WERI-Rb-1 (cell line): Measurements from ENCODE around the gene DTWD2.
"Not testable (repeated sequence)": the region's sequence is repeated elsewhere in the genome, so short reads cannot be mapped to it uniquely, and the experiment has no call there.

ENCODE experiments used
- DNase-seq: peaks from one replicate; pipeline ENCODE4 v3.0.0-alpha.2; 2020
- H3K27ac ChIP-seq: fragments of 250-450 bp; sonication (Bioruptor Pico); 2 replicates; pipeline ENCODE4 v1.5.1; 2020; ENCODE audit warnings: mild to moderate bottlenecking, moderate library complexity
- H3K27me3 ChIP-seq: fragments of 250-450 bp; sonication (Bioruptor Pico); 2 replicates; pipeline ENCODE4 v1.5.1; 2021; ENCODE audit warnings: mild to moderate bottlenecking, low read depth, moderate library complexity; ENCODE audit not compliant: insufficient read depth, severe bottlenecking
- H3K36me3 ChIP-seq: fragments of 250-450 bp; sonication (Bioruptor Pico); 2 replicates; pipeline ENCODE4 v1.5.1; 2020; ENCODE audit warnings: mild to moderate bottlenecking, moderate library complexity
- H3K4me3 ChIP-seq: 2 replicates; pipeline ENCODE4 v1.5.1; 2011; ENCODE audit warnings: low read depth, mild to moderate bottlenecking, control low read depth, low read length
- H3K9me3 ChIP-seq: fragments of 250-450 bp; sonication (Bioruptor Pico); 2 replicates; pipeline ENCODE4 v1.5.1; 2021; ENCODE audit warnings: mild to moderate bottlenecking, moderate library complexity; ENCODE audit not compliant: severe bottlenecking
- CTCF ChIP-seq: IDR thresholded peaks from 2 replicates; pipeline ENCODE4 v1.5.1; 2011; ENCODE audit warnings: low read depth, mild to moderate bottlenecking, control low read depth, inconsistent platforms, low read length

DTWD2 gene

GRCh38 chr5:118862596-118862995 lies 125.8 kb downstream of the DTWD2 start:
- Histone ChIP-seq H3K27ac (no peak overlapping the region), H3K4me3 (no peak overlapping the region), H3K27me3 (no peaks in the 10 kb centered on the region), H3K9me3 (no peaks in the 10 kb centered on the region), H3K36me3 (no peaks in the 10 kb centered on the region)
- no peak for TF ChIP-seq CTCF
- DNase-seq = no peak

GRCh38 chr5:118857700-118858099 lies 130.6 kb downstream of the DTWD2 start:
- Histone ChIP-seq H3K4me3 (no peak overlapping the region), H3K27me3 (no peaks in the 10 kb centered on the region), H3K36me3 (no peaks in the 10 kb centered on the region), H3K27ac (no peak overlapping the region), H3K9me3 (no peaks in the 10 kb centered on the region)
- no peak for DNase-seq
- no peak for TF ChIP-seq CTCF

GRCh38 chr5:118854819-118855218 lies 133.5 kb downstream of the DTWD2 start:
- no peak overlapping the region for H3K4me3 ChIP-seq

GRCh38 chr5:118851785-118852184 lies 136.6 kb downstream of the DTWD2 start:
- not testable (repeated sequence) for H3K9me3 ChIP-seq, H3K27ac ChIP-seq, H3K36me3 ChIP-seq, H3K27me3 ChIP-seq, H3K4me3 ChIP-seq, DNase-seq

More at GRCh38 chr5:118854819-118855218, 133.5 kb downstream of the DTWD2 start:
- no peak for DNase-seq
- Histone ChIP-seq H3K27me3 (no peaks in the 10 kb centered on the region), H3K27ac (no peak overlapping the region), H3K9me3 (peaks cover under 1% of the 10 kb centered on the region), H3K36me3 (no peaks in the 10 kb centered on the region)
- TF ChIP-seq CTCF = no peak

GRCh38 chr5:118849507-118849906 lies 138.8 kb downstream of the DTWD2 start:
- not testable (repeated sequence) for H3K36me3 ChIP-seq, H3K4me3 ChIP-seq, H3K27me3 ChIP-seq, H3K27ac ChIP-seq, H3K9me3 ChIP-seq, DNase-seq

- no peaks in the 10 kb centered on the region for H3K36me3 ChIP-seq
- no peak for DNase-seq
- H3K9me3 ChIP-seq = peaks cover under 1% of the 10 kb centered on the region
- no peaks in the 10 kb centered on the region for H3K27me3 ChIP-seq
- no peak overlapping the region for H3K27ac ChIP-seq
- H3K4me3 ChIP-seq = no peak overlapping the region
- TF ChIP-seq CTCF = no peak
Observed at GRCh38 chr5:118844351-118844750, 144.0 kb downstream of the DTWD2 start.

- H3K27me3 ChIP-seq = no peaks in the 10 kb centered on the region
- no peaks in the 10 kb centered on the region for H3K36me3 ChIP-seq
- no peak for TF ChIP-seq CTCF
- H3K27ac ChIP-seq = no peak overlapping the region
- no peak overlapping the region for H3K4me3 ChIP-seq
- no peaks in the 10 kb centered on the region for H3K9me3 ChIP-seq
- no peak for DNase-seq
Observed at GRCh38 chr5:118834710-118835109, 153.6 kb downstream of the DTWD2 start.
